OCI-LY7 (cell line): ENCODE data around the gene PVALEF. TPM values are rescaled to one million over a fixed set of nuclear protein-coding genes. Genes with fewer than 3 reads are reported as not detected.

Source experiments
- BruUV-seq: library from RNA; stranded (reverse); fragments of 400-500 nt; replicated peaks from 2 replicates; lab custom pipeline; 2021; lab: Mats Ljungman, UMichigan
- CTCF ChIA-PET: fragments of 300-600 bp; sonication (Branson Sonifier 250); formaldehyde crosslinking; loops from one replicate; lab custom pipeline; 2022; ENCODE audit warnings: antibody characterized with exemption; ENCODE audit not compliant: unreplicated experiment; lab: Charles Lee
- POLR2A ChIA-PET: fragments of 300-600 bp; sonication (Branson Sonifier 250); formaldehyde crosslinking; loops from one replicate; lab custom pipeline; 2022; ENCODE audit warnings: antibody characterized with exemption; lab: Charles Lee
- DNase-seq: peaks from one replicate; pipeline ENCODE4 v3.0.0-alpha.2; 2015; ENCODE audit warnings: low spot score
- H2AFZ ChIP-seq: fragments of 200-600 bp; sonication (generic), shearing (Covaris generic); 2 replicates; pipeline ENCODE4 v1.6.1; 2014; ENCODE audit warnings: mild to moderate bottlenecking, antibody characterized with exemption, low read length, moderate library complexity
- H3K27ac ChIP-seq: fragments of 200-600 bp; sonication (generic); 2 replicates; pipeline ENCODE4 v1.5.1; 2014; ENCODE audit warnings: mixed run types, low read depth, mild to moderate bottlenecking, moderate library complexity, low read length, inconsistent platforms; ENCODE audit not compliant: poor library complexity, severe bottlenecking
- H3K36me3 ChIP-seq: fragments of 200-600 bp; sonication (generic); 2 replicates; pipeline ENCODE4 v1.6.1; 2014; ENCODE audit warnings: mild to moderate bottlenecking, antibody characterized with exemption, low read length, moderate library complexity, mixed read lengths; ENCODE audit not compliant: insufficient read depth
- H3K4me1 ChIP-seq: fragments of 200-600 bp; sonication (generic); 2 replicates; pipeline ENCODE4 v1.5.1; 2014; ENCODE audit warnings: mild to moderate bottlenecking, low read length; ENCODE audit not compliant: insufficient read depth, poor library complexity, severe bottlenecking
- H3K4me2 ChIP-seq: fragments of 200-600 bp; sonication (generic); 2 replicates; pipeline ENCODE4 v1.6.1; 2014; ENCODE audit warnings: mild to moderate bottlenecking, low read length
- H3K4me3 ChIP-seq: fragments of 200-600 bp; sonication (generic); 2 replicates; pipeline ENCODE4 v1.5.1; 2014; ENCODE audit warnings: mild to moderate bottlenecking, low read depth, low read length; ENCODE audit not compliant: poor library complexity, severe bottlenecking
- H3K79me2 ChIP-seq: fragments of 200-600 bp; sonication (generic); 2 replicates; pipeline ENCODE4 v1.6.1; 2016; ENCODE audit warnings: low read depth, mild to moderate bottlenecking, low read length, moderate library complexity, mixed read lengths; ENCODE audit not compliant: insufficient read depth
- H3K9me2 ChIP-seq: fragments of 200-600 bp; sonication (generic); 2 replicates; pipeline ENCODE4 v1.6.1; 2016; ENCODE audit warnings: mild to moderate bottlenecking, low read length, mixed read lengths; ENCODE audit not compliant: insufficient read depth
- H3K9me3 ChIP-seq: fragments of 200-600 bp; sonication (generic); 2 replicates; pipeline ENCODE4 v1.6.1; 2014; ENCODE audit warnings: mild to moderate bottlenecking, mixed run types, low read length, mixed read lengths
- H4K20me1 ChIP-seq: fragments of 200-600 bp; sonication (generic); 2 replicates; pipeline ENCODE4 v1.6.1; 2014; ENCODE audit warnings: mild to moderate bottlenecking, antibody characterized with exemption, low read length, moderate library complexity, mixed read lengths; ENCODE audit not compliant: insufficient read depth
- EZH2phosphoT487 ChIP-seq: fragments of 200-600 bp; sonication (generic); IDR thresholded peaks from 2 replicates; pipeline ENCODE4 v1.6.1; 2018; ENCODE audit warnings: low read depth, borderline replicate concordance, mild to moderate bottlenecking, mixed run types, antibody characterized with exemption, low read length, moderate library complexity, mixed read lengths
- intact Hi-C: fragments of 100-400 bp; cut with micrococcal nuclease; formaldehyde crosslinking; loops from one replicate; pipeline ENCODE4 v1.10.0; 2022; ENCODE audit not compliant: unreplicated experiment
- total RNA-seq, 2 experiments: library from RNA; depleted of rRNA in 1 of 2; stranded (reverse); fragments of >200 nt in 1 of 2; shearing (Covaris generic) in 1 of 2; gene quantifications; 2 replicates each; pipeline ENCODE4 v1.2.3, GENCODE V29; 2014 to 2022
- TF ChIP-seq, protein P1 (sequence below): fragments of 200-600 bp; sonication (generic); conservative IDR thresholded peaks from 2 replicates; pipeline ENCODE4 v1.5.1; 2014; ENCODE audit warnings: mild to moderate bottlenecking, antibody characterized with exemption, low read length, moderate library complexity, mixed read lengths

The PVALEF gene
- total RNA-seq, 2 experiments from 2014 or later = not detected

DNA sequence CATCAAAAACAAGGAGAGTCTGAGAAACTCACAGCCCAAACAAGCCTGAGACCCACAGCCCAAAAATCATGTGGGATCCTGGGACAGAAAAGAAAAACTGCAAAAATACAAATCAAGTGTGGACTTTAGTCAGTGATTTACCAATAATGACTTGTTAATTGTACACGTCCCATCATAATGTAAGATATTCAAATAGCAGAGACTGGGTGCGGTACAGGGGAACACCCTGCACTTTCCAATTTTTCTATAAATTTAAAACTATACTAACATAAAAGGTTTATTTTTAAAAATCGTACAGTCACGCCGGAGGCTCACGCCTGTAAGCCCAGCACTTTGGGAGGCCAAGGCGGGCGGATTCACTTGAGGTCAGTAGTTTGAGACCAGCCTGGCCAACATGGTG is 48.7 kb downstream of the PVALEF start:
- Histone ChIP-seq H2AFZ (no peak overlapping the region), H3K9me2 (no peaks in the 10 kb centered on the region), H3K36me3 (no peaks in the 10 kb centered on the region), H3K4me3 (no peak overlapping the region), H3K9me3 (no peaks in the 10 kb centered on the region), H3K27ac (no peak overlapping the region), H3K79me2 (no peaks in the 10 kb centered on the region), H3K4me1 (no peaks in the 10 kb centered on the region), H3K4me2 (no peak overlapping the region), H4K20me1 (no peaks in the 10 kb centered on the region)
- ChIA-PET CTCF (no interaction called here), POLR2A (no interaction called here)
- no peak for DNase-seq
- TF ChIP-seq, protein P1, sequence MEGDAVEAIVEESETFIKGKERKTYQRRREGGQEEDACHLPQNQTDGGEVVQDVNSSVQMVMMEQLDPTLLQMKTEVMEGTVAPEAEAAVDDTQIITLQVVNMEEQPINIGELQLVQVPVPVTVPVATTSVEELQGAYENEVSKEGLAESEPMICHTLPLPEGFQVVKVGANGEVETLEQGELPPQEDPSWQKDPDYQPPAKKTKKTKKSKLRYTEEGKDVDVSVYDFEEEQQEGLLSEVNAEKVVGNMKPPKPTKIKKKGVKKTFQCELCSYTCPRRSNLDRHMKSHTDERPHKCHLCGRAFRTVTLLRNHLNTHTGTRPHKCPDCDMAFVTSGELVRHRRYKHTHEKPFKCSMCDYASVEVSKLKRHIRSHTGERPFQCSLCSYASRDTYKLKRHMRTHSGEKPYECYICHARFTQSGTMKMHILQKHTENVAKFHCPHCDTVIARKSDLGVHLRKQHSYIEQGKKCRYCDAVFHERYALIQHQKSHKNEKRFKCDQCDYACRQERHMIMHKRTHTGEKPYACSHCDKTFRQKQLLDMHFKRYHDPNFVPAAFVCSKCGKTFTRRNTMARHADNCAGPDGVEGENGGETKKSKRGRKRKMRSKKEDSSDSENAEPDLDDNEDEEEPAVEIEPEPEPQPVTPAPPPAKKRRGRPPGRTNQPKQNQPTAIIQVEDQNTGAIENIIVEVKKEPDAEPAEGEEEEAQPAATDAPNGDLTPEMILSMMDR = no peak
- no peak for TF ChIP-seq EZH2phosphoT487
- intact Hi-C loops = no loop called here
- BruUV-seq = no TSS peak

DNA sequence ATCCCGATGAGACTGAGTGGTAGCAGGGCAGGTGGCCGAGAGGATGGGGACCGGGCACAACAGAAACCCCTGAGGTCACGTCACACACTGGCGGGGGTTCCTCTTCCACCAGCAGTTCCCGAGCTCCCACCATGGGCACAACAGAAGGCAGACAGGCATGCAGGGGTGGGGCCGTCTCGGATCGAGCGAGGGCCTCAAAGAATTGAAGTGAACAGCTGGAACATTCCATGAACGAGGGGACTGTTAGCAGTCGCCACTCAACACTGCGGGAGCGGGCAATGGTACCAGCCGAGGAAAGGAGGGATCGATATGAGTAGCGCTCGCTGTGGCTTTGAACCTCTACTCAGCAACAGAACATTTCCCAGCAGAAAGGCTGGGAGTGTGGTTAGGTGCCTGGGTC is 52.2 kb downstream of the PVALEF start:
- Histone ChIP-seq H2AFZ (no peak overlapping the region), H4K20me1 (no peaks in the 10 kb centered on the region), H3K79me2 (no peaks in the 10 kb centered on the region), H3K9me3 (no peaks in the 10 kb centered on the region), H3K36me3 (no peaks in the 10 kb centered on the region), H3K9me2 (no peaks in the 10 kb centered on the region), H3K27ac (no peak overlapping the region), H3K4me1 (peaks cover 12% of the 10 kb centered on the region), H3K4me2 (no peak overlapping the region), H3K4me3 (no peak overlapping the region)
- TF ChIP-seq, protein P1 = no peak
- no peak for TF ChIP-seq EZH2phosphoT487
- no peak for DNase-seq
- ChIA-PET CTCF (no interaction called here), POLR2A (no interaction called here)
- BruUV-seq = no TSS peak
- intact Hi-C loops = no loop called here

DNA sequence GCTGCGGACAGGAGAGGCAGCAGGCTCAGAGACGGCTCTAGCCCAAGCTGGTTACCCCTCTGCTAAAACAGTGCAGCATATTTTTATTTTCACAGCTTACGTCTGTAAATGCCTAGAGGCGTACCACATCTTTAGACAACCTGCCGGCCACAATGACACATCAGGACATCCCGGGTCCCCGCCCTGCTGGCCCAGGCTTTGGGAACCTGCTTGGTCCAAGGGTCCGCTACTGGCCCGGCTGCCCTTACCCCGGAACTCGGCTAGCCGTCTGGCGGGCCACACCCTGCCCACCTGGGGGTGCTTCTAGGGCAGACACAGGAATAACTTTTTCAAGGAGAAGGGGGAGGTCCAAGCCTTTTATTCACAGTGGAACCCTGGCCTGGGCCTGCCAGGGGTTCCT is 53.2 kb downstream of the PVALEF start:
- H3K36me3 ChIP-seq = no peaks in the 10 kb centered on the region
- no TSS peak for BruUV-seq
- H3K9me3 ChIP-seq = no peaks in the 10 kb centered on the region
- H3K27ac ChIP-seq = no peak overlapping the region
- H3K4me2 ChIP-seq = no peak overlapping the region
- ChIA-PET CTCF (no interaction called here), POLR2A (interaction anchor here (0.7 kb wide), 1 partner anchor 1863 kb away, joined by 3 read pairs; no protein-coding TSS in a partner anchor)
- no peaks in the 10 kb centered on the region for H3K9me2 ChIP-seq
- no peaks in the 10 kb centered on the region for H4K20me1 ChIP-seq
- no peak for DNase-seq
- no peak for TF ChIP-seq EZH2phosphoT487
- TF ChIP-seq, protein P1 = no peak
- H3K4me1 ChIP-seq = peaks cover 16% of the 10 kb centered on the region
- H3K4me3 ChIP-seq = no peak overlapping the region
- intact Hi-C loops = no loop called here
- no peak overlapping the region for H2AFZ ChIP-seq
- H3K79me2 ChIP-seq = no peaks in the 10 kb centered on the region
